Mammary epithelial cell (primary cell): ENCODE measurements around the gene THUMPD3.

Source experiments
- CTCF ChIP-seq, 2 donors: IDR thresholded peaks in 1 of 2; conservative IDR thresholded peaks in 1 of 2; 2 replicates each; pipeline ENCODE4 v1.5.1; 2011 to 2012; ENCODE audit warnings: inconsistent platforms in 2 of 2, low read length in 2 of 2, mild to moderate bottlenecking in 2 of 2, control low read depth in 1 of 2, low read depth in 1 of 2; ENCODE audit not compliant: insufficient read depth in 1 of 2; ENCODE audit errors: extremely low read depth in 1 of 2
- EZH2 ChIP-seq: IDR thresholded peaks from 2 replicates; pipeline ENCODE4 v1.6.1; 2012; ENCODE audit warnings: low read length, inconsistent platforms, borderline replicate concordance

- no peak for TF ChIP-seq CTCF (conservative IDR thresholded peaks at IDR 0.05 in 1 of 2, IDR thresholded peaks at IDR 0.05 in 1 of 2; ENCODE audit: extremely low read depth in 1 of 2, insufficient read depth in 1 of 2, low read depth in 1 of 2, low read length in 2 of 2)
- TF ChIP-seq EZH2 = no peak
Observed at GRCh38 chr3:9369508-9369907, 6.7 kb downstream of the THUMPD3 start.
